ENCODE data around the gene CACNA1I.

Gene CACNA1I

DNA sequence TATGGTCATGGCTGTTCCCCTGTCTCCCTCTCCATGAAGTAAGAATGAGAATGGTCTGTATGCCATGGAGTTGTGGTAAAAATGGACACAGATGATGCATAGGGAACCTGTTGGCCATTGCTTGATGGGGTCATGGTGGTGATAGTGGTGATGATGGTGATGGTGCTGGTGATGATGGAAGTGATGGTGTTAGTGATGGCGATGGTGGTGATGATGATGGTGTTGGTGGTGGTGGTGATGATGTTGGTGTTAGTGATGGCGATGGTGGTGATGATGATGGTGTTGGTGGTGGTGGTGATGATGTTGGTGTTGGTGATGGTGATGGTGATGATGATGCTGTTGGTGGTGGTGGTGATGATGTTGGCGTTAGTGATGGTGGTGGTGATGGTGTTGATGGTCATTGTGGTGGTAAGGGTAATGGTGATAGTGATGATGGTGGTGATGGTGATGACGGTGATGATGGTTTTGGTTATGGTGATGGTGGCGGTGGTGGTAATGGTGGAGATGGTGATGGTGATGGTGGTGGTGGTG, 5.1 kb upstream of the CACNA1I start (continued):
- TF ChIP-seq, protein P1, sequence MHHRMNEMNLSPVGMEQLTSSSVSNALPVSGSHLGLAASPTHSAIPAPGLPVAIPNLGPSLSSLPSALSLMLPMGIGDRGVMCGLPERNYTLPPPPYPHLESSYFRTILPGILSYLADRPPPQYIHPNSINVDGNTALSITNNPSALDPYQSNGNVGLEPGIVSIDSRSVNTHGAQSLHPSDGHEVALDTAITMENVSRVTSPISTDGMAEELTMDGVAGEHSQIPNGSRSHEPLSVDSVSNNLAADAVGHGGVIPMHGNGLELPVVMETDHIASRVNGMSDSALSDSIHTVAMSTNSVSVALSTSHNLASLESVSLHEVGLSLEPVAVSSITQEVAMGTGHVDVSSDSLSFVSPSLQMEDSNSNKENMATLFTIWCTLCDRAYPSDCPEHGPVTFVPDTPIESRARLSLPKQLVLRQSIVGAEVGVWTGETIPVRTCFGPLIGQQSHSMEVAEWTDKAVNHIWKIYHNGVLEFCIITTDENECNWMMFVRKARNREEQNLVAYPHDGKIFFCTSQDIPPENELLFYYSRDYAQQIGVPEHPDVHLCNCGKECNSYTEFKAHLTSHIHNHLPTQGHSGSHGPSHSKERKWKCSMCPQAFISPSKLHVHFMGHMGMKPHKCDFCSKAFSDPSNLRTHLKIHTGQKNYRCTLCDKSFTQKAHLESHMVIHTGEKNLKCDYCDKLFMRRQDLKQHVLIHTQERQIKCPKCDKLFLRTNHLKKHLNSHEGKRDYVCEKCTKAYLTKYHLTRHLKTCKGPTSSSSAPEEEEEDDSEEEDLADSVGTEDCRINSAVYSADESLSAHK (tag by site-specific recombination; IDR thresholded peaks at IDR 0.05), result no peak
- no peak for TF ChIP-seq ZSCAN30 (tag by site-specific recombination; IDR thresholded peaks at IDR 0.05)
- TF ChIP-seq, protein P2, sequence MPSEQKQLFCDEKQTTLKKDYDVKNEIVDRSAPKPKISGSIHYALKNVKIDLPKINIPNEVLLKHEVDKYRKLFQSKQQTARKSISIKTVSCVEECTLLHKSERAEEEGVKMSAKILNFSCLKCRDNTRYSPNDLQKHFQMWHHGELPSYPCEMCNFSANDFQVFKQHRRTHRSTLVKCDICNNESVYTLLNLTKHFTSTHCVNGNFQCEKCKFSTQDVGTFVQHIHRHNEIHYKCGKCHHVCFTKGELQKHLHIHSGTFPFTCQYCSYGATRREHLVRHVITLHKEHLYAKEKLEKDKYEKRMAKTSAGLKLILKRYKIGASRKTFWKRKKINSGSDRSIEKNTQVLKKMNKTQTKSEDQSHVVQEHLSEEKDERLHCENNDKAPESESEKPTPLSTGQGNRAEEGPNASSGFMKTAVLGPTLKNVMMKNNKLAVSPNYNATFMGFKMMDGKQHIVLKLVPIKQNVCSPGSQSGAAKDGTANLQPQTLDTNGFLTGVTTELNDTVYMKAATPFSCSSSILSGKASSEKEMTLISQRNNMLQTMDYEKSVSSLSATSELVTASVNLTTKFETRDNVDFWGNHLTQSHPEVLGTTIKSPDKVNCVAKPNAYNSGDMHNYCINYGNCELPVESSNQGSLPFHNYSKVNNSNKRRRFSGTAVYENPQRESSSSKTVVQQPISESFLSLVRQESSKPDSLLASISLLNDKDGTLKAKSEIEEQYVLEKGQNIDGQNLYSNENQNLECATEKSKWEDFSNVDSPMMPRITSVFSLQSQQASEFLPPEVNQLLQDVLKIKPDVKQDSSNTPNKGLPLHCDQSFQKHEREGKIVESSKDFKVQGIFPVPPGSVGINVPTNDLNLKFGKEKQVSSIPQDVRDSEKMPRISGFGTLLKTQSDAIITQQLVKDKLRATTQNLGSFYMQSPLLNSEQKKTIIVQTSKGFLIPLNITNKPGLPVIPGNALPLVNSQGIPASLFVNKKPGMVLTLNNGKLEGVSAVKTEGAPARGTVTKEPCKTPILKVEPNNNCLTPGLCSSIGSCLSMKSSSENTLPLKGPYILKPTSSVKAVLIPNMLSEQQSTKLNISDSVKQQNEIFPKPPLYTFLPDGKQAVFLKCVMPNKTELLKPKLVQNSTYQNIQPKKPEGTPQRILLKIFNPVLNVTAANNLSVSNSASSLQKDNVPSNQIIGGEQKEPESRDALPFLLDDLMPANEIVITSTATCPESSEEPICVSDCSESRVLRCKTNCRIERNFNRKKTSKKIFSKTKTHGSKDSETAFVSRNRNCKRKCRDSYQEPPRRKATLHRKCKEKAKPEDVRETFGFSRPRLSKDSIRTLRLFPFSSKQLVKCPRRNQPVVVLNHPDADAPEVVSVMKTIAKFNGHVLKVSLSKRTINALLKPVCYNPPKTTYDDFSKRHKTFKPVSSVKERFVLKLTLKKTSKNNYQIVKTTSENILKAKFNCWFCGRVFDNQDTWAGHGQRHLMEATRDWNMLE (tag by site-specific recombination; conservative IDR thresholded peaks at IDR 0.05; ENCODE audit: low read depth), result no peak
- no peak for TF ChIP-seq FEZF1 (tag by site-specific recombination; IDR thresholded peaks at IDR 0.05)
- no peak for TF ChIP-seq REPIN1 (tag by site-specific recombination; IDR thresholded peaks at IDR 0.05; ENCODE audit: low read depth)

DNA sequence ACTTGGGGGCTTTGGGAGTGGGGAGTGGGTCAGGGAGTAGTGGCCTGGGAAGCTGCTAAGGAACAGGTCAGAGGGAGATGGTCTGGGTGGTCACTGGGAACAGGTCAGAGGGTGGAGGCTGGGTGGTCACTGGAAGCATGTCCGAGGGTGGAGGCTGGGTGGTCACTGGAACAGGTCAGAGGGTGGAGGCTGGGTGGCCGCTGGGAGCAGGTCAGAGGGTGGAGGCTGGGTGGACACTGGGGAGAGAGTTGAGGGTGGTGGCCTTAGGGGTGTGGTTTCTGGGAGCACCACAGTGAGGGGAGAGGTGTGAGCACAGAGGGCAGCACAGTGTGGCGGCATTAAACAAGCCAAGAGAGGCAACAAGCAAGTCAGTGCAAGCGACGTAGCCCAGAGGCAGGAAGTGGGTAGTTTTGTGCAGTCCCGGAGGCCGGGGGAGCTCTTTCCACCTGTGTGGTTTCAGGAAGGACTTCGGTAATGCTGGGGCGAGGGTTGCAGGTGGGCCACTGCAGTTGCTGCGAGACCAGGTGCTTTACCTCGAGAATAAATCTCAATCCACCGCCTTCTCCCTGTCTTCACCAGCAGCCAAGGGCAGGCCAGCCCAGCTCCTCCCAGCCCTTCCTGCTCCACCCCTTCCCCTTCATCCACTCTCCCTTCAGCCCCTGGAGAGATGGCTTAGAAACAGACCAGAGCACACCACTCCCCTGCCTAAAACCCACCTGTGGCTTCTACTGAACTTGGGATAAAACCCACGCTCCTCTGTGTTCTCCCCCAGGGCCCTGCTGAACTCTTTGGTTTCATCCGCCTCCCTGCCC, 3.2 kb upstream of the CACNA1I start:
- ChIA-PET POLR2A (interaction anchor here (0.6 kb wide), 1 partner anchor 820 kb away, joined by 4 read pairs; no protein-coding TSS in a partner anchor), CTCF (interaction anchor here (0.6 kb wide), 1 partner anchor 25 kb away, joined by 3 read pairs; no protein-coding TSS in a partner anchor)
- Histone ChIP-seq H3K9me3 (ENCODE audit: control insufficient read depth, insufficient read depth, low read depth, low read length) (no peaks in the 10 kb centered on the region), H3K27ac (ENCODE audit: extremely low read depth, low read depth, low read length) (no peak overlapping the region), H3K4me1 (ENCODE audit: control insufficient read depth, insufficient read depth, low read length) (no peaks in the 10 kb centered on the region), H3K36me3 (ENCODE audit: control insufficient read depth in 2 of 2, insufficient read depth in 1 of 2, low read length in 2 of 2) (no peaks in the 10 kb centered on the region), H3K4me3 (ENCODE audit: low read depth, low read length) (no peak overlapping the region)
- TF ChIP-seq, protein P3, sequence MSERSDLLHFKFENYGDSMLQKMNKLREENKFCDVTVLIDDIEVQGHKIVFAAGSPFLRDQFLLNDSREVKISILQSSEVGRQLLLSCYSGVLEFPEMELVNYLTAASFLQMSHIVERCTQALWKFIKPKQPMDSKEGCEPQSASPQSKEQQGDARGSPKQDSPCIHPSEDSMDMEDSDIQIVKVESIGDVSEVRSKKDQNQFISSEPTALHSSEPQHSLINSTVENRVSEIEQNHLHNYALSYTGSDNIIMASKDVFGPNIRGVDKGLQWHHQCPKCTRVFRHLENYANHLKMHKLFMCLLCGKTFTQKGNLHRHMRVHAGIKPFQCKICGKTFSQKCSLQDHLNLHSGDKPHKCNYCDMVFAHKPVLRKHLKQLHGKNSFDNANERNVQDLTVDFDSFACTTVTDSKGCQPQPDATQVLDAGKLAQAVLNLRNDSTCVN (tag by site-specific recombination; optimal IDR thresholded peaks at IDR 0.05), result no peak
- TF ChIP-seq KLF1 (tag by site-specific recombination; IDR thresholded peaks at IDR 0.05), result peak; percentile 33; the same call in 1 of the 2 replicates
- TF ChIP-seq SCRT2 (tag by site-specific recombination; IDR thresholded peaks at IDR 0.05), result peak; percentile 85

DNA sequence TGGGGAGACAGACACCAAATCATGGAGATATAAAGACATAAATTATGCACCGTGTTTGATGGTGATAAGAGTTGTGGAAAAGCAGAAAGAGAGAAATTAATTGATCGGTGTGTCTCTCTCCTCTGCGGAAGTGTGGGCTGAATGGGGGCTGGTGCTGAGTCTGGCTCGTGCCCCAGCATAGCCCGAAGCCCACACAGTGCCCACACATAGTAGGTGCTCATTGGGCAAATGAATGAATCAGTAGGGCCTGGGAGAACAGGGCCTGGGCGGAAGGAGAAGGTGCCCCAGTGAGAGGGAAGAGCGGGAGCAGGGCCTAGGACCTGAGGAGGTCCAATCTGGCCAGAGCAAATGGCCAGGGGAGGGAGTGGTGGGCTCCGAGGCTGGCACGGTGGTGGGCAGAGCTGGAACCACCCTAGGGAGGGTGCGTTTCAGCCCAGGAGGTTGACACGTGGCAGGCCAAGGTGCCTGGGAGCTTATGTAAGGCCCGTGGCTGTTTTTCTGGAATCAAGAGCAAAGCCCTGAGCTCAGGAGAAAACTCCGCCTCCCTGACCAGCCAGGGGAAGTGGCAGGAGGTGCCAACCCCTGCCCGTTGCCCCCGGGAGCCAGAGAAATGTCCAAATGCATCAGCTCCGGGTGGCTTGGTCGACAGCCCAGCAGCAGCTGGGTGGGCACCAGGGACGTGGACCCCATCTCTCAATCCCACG, 2.1 kb upstream of the CACNA1I start:
- Histone ChIP-seq H3K36me3 (ENCODE audit: control insufficient read depth in 2 of 2, insufficient read depth in 1 of 2, low read length in 2 of 2) (no peaks in the 10 kb centered on the region), H3K4me1 (ENCODE audit: control insufficient read depth, insufficient read depth, low read length) (no peaks in the 10 kb centered on the region), H3K27ac (ENCODE audit: extremely low read depth, low read depth, low read length) (no peak overlapping the region), H3K4me3 (ENCODE audit: low read depth, low read length) (no peak overlapping the region), H3K9me3 (ENCODE audit: control insufficient read depth, insufficient read depth, low read depth, low read length) (no peaks in the 10 kb centered on the region)
- ChIA-PET POLR2A (no interaction called here), CTCF (no interaction called here)
- TF ChIP-seq ZFHX2 (tag by site-specific recombination; conservative IDR thresholded peaks at IDR 0.05), result peak; percentile 81
- TF ChIP-seq EGR2 (tag by site-specific recombination; IDR thresholded peaks at IDR 0.05; ENCODE audit: low read depth), result peak; percentile 91
- TF ChIP-seq ZFP41 (tag by site-specific recombination; IDR thresholded peaks at IDR 0.05; ENCODE audit: borderline replicate concordance), result no peak

All from HEK293 (cell line).